ENCODE measurements around the gene FANCC. TPM values are rescaled to one million over a fixed set of nuclear protein-coding genes. Genes with fewer than 3 reads are reported as not detected.

Gene FANCC
- total and polyA plus RNA-seq, 2 of the 8 experiments (the other 6 are each of a cell fraction or from before 2014, with no cell fraction given) = 7.8 to 15.2 TPM

GRCh38 chr9:95103871-95104580 is 213.5 kb downstream of the FANCC start (continued):
- TF ChIP-seq CHD7 (IDR thresholded peaks at IDR 0.05; ENCODE audit: insufficient replicate concordance, low read length) = no peak
- TF ChIP-seq ASH2L (IDR thresholded peaks at IDR 0.05; ENCODE audit: low read length) = no peak
- TF ChIP-seq SP4 (IDR thresholded peaks at IDR 0.05; ENCODE audit: low read length) = no peak
- TF ChIP-seq CHD1 (IDR thresholded peaks at IDR 0.05; ENCODE audit: low read depth, low read length) = no peak
- no peak for TF ChIP-seq KDM4A (IDR thresholded peaks at IDR 0.05; ENCODE audit: low read depth, low read length, severe bottlenecking)
- TF ChIP-seq EP300 (IDR thresholded peaks at IDR 0.05; ENCODE audit: borderline replicate concordance in 1 of 2, low read depth in 2 of 2, low read length in 2 of 2) = no peak
- TF ChIP-seq RXRA (IDR thresholded peaks at IDR 0.05; ENCODE audit: insufficient read depth, low read depth, low read length) = no peak
- no peak for TF ChIP-seq POU5F1 (IDR thresholded peaks at IDR 0.05; ENCODE audit: low read depth, low read length)
- TF ChIP-seq JUND (IDR thresholded peaks at IDR 0.05; ENCODE audit: low read length) = no peak
